Caco-2 (cell line): Measurements from ENCODE around the gene TTC4. TPM values are rescaled to one million over a fixed set of nuclear protein-coding genes. Genes with fewer than 3 reads are reported as not detected.
A peak's percentile ranks its signal among the peaks of the same experiment; 100 is the strongest.

Source experiments
- BruUV-seq: library from RNA; stranded (reverse); fragments of 400-500 nt; replicated peaks from 2 replicates; lab custom pipeline; 2021; lab: Mats Ljungman, UMichigan
- CTCF ChIA-PET: fragments of 300-600 bp; sonication (Branson Sonifier 250); formaldehyde crosslinking; loops from one replicate; lab custom pipeline; 2022; ENCODE audit warnings: antibody characterized with exemption; lab: Charles Lee
- POLR2A ChIA-PET: fragments of 300-600 bp; sonication (Branson Sonifier 250); formaldehyde crosslinking; loops from one replicate; lab custom pipeline; 2022; ENCODE audit warnings: antibody characterized with exemption; lab: Charles Lee
- DNase-seq, 2 experiments: peaks; one replicate each; pipeline versions ENCODE4 v3.0.0 to v3.0.0-alpha.2; 2020 to 2022
- H3K27me3 ChIP-seq: replicated peaks from 2 replicates; pipeline ENCODE4 v1.6.0; 2011; ENCODE audit warnings: low read length; ENCODE audit not compliant: control insufficient read depth, insufficient read depth
- H3K36me3 ChIP-seq: 2 replicates; pipeline ENCODE4 v1.5.1; 2011; ENCODE audit warnings: low read length; ENCODE audit not compliant: control insufficient read depth, insufficient read depth
- H3K4me1 ChIP-seq: fragments of 250-450 bp; sonication (Bioruptor Pico); 2 replicates; pipeline ENCODE4 v1.5.1; 2020; ENCODE audit warnings: mild to moderate bottlenecking
- H3K4me3 ChIP-seq: 2 replicates; pipeline ENCODE4 v1.5.1; 2011; ENCODE audit warnings: low read depth, mild to moderate bottlenecking, control low read depth, low read length
- H3K9me3 ChIP-seq: fragments of 250-450 bp; sonication (Bioruptor Pico); 2 replicates; pipeline ENCODE4 v1.5.1; 2020; ENCODE audit warnings: mild to moderate bottlenecking, moderate library complexity
- H3K27ac Mint-ChIP-seq: one replicate; pipeline ENCODE4 v1.8.0; 2022; ENCODE audit warnings: mixed read lengths; ENCODE audit not compliant: unreplicated experiment
- H3K27me3 Mint-ChIP-seq: one replicate; pipeline ENCODE4 v1.8.0; 2022; ENCODE audit warnings: mixed read lengths; ENCODE audit not compliant: insufficient read depth, unreplicated experiment
- H3K36me3 Mint-ChIP-seq: one replicate; pipeline ENCODE4 v1.8.0; 2022; ENCODE audit warnings: mild to moderate bottlenecking, mixed read lengths; ENCODE audit not compliant: insufficient read depth, unreplicated experiment
- H3K4me1 Mint-ChIP-seq: one replicate; pipeline ENCODE4 v1.8.0; 2022; ENCODE audit warnings: low read depth, mixed read lengths; ENCODE audit not compliant: unreplicated experiment
- H3K4me3 Mint-ChIP-seq: one replicate; pipeline ENCODE4 v1.8.0; 2022; ENCODE audit warnings: mild to moderate bottlenecking, moderate library complexity, mixed read lengths; ENCODE audit not compliant: unreplicated experiment
- H3K9me3 Mint-ChIP-seq: one replicate; pipeline ENCODE4 v1.8.0; 2022; ENCODE audit warnings: mixed read lengths; ENCODE audit not compliant: unreplicated experiment
- CTCF ChIP-seq, 2 experiments: fragments of 200-600 bp in 1 of 2; IDR thresholded peaks; 1 replicate in 1 of 2; 2 replicates in 1 of 2; pipeline versions ENCODE4 v1.5.1 to v1.8.0; 2011 to 2022; ENCODE audit warnings: antibody characterized with exemption in 1 of 2, control low read depth in 1 of 2, inconsistent platforms in 1 of 2, low read depth in 1 of 2, low read length in 1 of 2, mild to moderate bottlenecking in 1 of 2, moderate library complexity in 1 of 2; ENCODE audit not compliant: insufficient read depth in 1 of 2, severe bottlenecking in 1 of 2, unreplicated experiment in 1 of 2
- intact Hi-C: fragments of 100-400 bp; cut with micrococcal nuclease; formaldehyde crosslinking; loops from one replicate; pipeline ENCODE4 v1.10.0; 2022; ENCODE audit not compliant: unreplicated experiment
- total RNA-seq: library from RNA; stranded (reverse); gene quantifications from 2 replicates; pipeline ENCODE4 v1.2.3, GENCODE V29; 2022

Gene TTC4
- total RNA-seq, 1 experiment from 2014 or later = 14.0 TPM

- CTCF ChIA-PET = no interaction called here
- TF ChIP-seq CTCF (IDR thresholded peaks at IDR 0.05; ENCODE audit: insufficient read depth in 1 of 2, low read depth in 1 of 2, low read length in 1 of 2, severe bottlenecking in 1 of 2, unreplicated experiment in 1 of 2) = no peak
- intact Hi-C loops = no loop called here
These were observed 47.1 kb upstream of the TTC4 start for GRCh38 chr1:54668567-54668966.

GRCh38 chr1:54671985-54672608 lies 43.6 kb upstream of the TTC4 start:
- BruUV-seq = no TSS peak
- peak; percentile 75 to 79 for TF ChIP-seq CTCF (IDR thresholded peaks at IDR 0.05; ENCODE audit: insufficient read depth in 1 of 2, low read depth in 1 of 2, low read length in 1 of 2, severe bottlenecking in 1 of 2, unreplicated experiment in 1 of 2)
- POLR2A ChIA-PET = no interaction called here

More at GRCh38 chr1:54668567-54668966, 47.1 kb upstream of the TTC4 start:
- no peaks in the 10 kb centered on the region for H3K36me3 Mint-ChIP-seq
- no peak overlapping the region for H3K4me3 Mint-ChIP-seq
- no peak overlapping the region for H3K27ac Mint-ChIP-seq
- no peak overlapping the region for H3K4me3 ChIP-seq
- H3K27me3 ChIP-seq = no peaks in the 10 kb centered on the region
- no peaks in the 10 kb centered on the region for H3K9me3 Mint-ChIP-seq
- no peaks in the 10 kb centered on the region for H3K4me1 Mint-ChIP-seq
- H3K36me3 ChIP-seq = no peaks in the 10 kb centered on the region; the same call in 1 of the 2 replicates
- DNase-seq = no peak
- no peaks in the 10 kb centered on the region for H3K27me3 Mint-ChIP-seq
- H3K9me3 ChIP-seq = no peaks in the 10 kb centered on the region
- BruUV-seq = no TSS peak
- H3K4me1 ChIP-seq = no peaks in the 10 kb centered on the region
- POLR2A ChIA-PET = no interaction called here

GRCh38 chr1:54678776-54679643 lies 36.7 kb upstream of the TTC4 start:
- Mint-ChIP-seq H3K4me1 (peaks cover 6% of the 10 kb centered on the region), H3K36me3 (no peaks in the 10 kb centered on the region), H3K4me3 (no peak overlapping the region), H3K27ac (no peak overlapping the region), H3K9me3 (no peaks in the 10 kb centered on the region), H3K27me3 (no peaks in the 10 kb centered on the region)
- no peak for DNase-seq
- Histone ChIP-seq H3K36me3 (no peaks in the 10 kb centered on the region), H3K4me1 (no peaks in the 10 kb centered on the region), H3K9me3 (no peaks in the 10 kb centered on the region), H3K27me3 (no peaks in the 10 kb centered on the region), H3K4me3 (no peak overlapping the region)
- CTCF ChIA-PET = interaction anchor here (2.6 kb wide), 1 partner anchor 122 kb away, joined by 8 read pairs; the partner anchor contains the start of gene TTC22
- TF ChIP-seq CTCF (IDR thresholded peaks at IDR 0.05; ENCODE audit: insufficient read depth in 1 of 2, low read depth in 1 of 2, low read length in 1 of 2, severe bottlenecking in 1 of 2, unreplicated experiment in 1 of 2) = no peak
- intact Hi-C loops = no loop called here
- no TSS peak for BruUV-seq
- POLR2A ChIA-PET = interaction anchor here (0.5 kb wide), 1 partner anchor 192 kb away, joined by 3 read pairs; no protein-coding TSS in a partner anchor

More at GRCh38 chr1:54671985-54672608, 43.6 kb upstream of the TTC4 start:
- Mint-ChIP-seq H3K9me3 (no peaks in the 10 kb centered on the region), H3K4me1 (no peaks in the 10 kb centered on the region), H3K27ac (no peak overlapping the region), H3K36me3 (no peaks in the 10 kb centered on the region), H3K27me3 (no peaks in the 10 kb centered on the region), H3K4me3 (no peak overlapping the region)
- Histone ChIP-seq H3K4me1 (no peaks in the 10 kb centered on the region), H3K9me3 (no peaks in the 10 kb centered on the region), H3K27me3 (no peaks in the 10 kb centered on the region), H3K4me3 (no peak overlapping the region), H3K36me3 (no peaks in the 10 kb centered on the region; the same call in 1 of the 2 replicates)
- CTCF ChIA-PET = interaction anchor here (0.6 kb wide), 1 partner anchor 63 kb away, joined by 3 read pairs; no protein-coding TSS in a partner anchor
- intact Hi-C loops = loop anchor here (1.0 to 2.0 kb wide), 2 partner anchors 129 to 138 kb away; partner anchors contain the start of gene TTC22
- DNase-seq = peak; percentile 59 to 68
